ENCODE results near the gene RAB4A.

- TF ChIP-seq CTCF (IDR thresholded peaks at IDR 0.05) (no peak), POLR2A (IDR thresholded peaks at IDR 0.05) (no peak)
These were observed 15.3 kb downstream of the RAB4A start for GRCh38 chr1:229286099-229286766.

All from breast epithelium (tissue), 3 donors.